ENCODE results near the gene CADPS2. TPM values are rescaled to one million over a fixed set of nuclear protein-coding genes. Genes with fewer than 3 reads are reported as not detected.

CADPS2 gene
- total and polyA plus RNA-seq, 7 donors, result 1.5 to 3.6 (median 2.1) TPM

GRCh38 chr7:122543891-122544290 is 342.4 kb downstream of the CADPS2 start:
- no peak for TF ChIP-seq CTCF (IDR thresholded peaks at IDR 0.05)
- no peaks in the 10 kb centered on the region for H3K27me3 ChIP-seq (ENCODE audit: insufficient read depth in 3 of 3, low read length in 2 of 3)
- 87 to 96% (median 89%) methylated on average over 2 of the region's 2 CpGs for WGBS, 3 donors
- DNase-seq (no peak), ATAC-seq (no peak)
- H3K4me3 ChIP-seq, result no peak overlapping the region
- H3K9me3 ChIP-seq, result no peaks in the 10 kb centered on the region
- no peaks in the 10 kb centered on the region for H3K4me1 ChIP-seq
- intact Hi-C loops (cut with DNase I), result no loop called here
- H3K36me3 ChIP-seq (ENCODE audit: insufficient read depth in 1 of 2, low read depth in 1 of 2), result no peaks in the 10 kb centered on the region
- H3K27ac ChIP-seq, result no peak overlapping the region

- Histone ChIP-seq H3K9me3 (no peaks in the 10 kb centered on the region), H3K27me3 (ENCODE audit: insufficient read depth in 3 of 3, low read length in 2 of 3) (no peaks in the 10 kb centered on the region), H3K4me1 (no peaks in the 10 kb centered on the region), H3K27ac (no peak overlapping the region), H3K36me3 (ENCODE audit: insufficient read depth in 1 of 2, low read depth in 1 of 2) (no peaks in the 10 kb centered on the region), H3K4me3 (no peak overlapping the region)
- ATAC-seq (no peak), DNase-seq (no peak)
- intact Hi-C loops (cut with DNase I), result no loop called here
- TF ChIP-seq CTCF (IDR thresholded peaks at IDR 0.05), result no peak
Measured at GRCh38 chr7:122543166-122543565, 343.1 kb downstream of the CADPS2 start.

GRCh38 chr7:122535086-122535485 is 351.2 kb downstream of the CADPS2 start:
- ATAC-seq, result no peak
- H3K4me3 ChIP-seq, result no peak overlapping the region
- TF ChIP-seq CTCF (IDR thresholded peaks at IDR 0.05), result no peak
- H3K27me3 ChIP-seq (ENCODE audit: insufficient read depth in 3 of 3, low read length in 2 of 3), result no peaks in the 10 kb centered on the region
- no peak overlapping the region for H3K27ac ChIP-seq
- no peaks in the 10 kb centered on the region for H3K36me3 ChIP-seq (ENCODE audit: insufficient read depth in 1 of 2, low read depth in 1 of 2)
- H3K4me1 ChIP-seq, result no peaks in the 10 kb centered on the region
- DNase-seq, result no peak
- WGBS, 3 donors, result 44 to 69% (median 64%) methylated on average over 1 of the region's 1 CpG
- no peaks in the 10 kb centered on the region for H3K9me3 ChIP-seq
- intact Hi-C loops (cut with DNase I), result no loop called here

- WGBS, 3 donors, result 25 to 32% (median 26%) methylated on average over 9 of the region's 9 CpGs
- DNase-seq (no peak), ATAC-seq (no peak)
- Histone ChIP-seq H3K9me3 (no peaks in the 10 kb centered on the region), H3K4me3 (no peak overlapping the region), H3K27ac (no peak overlapping the region), H3K27me3 (ENCODE audit: insufficient read depth in 3 of 3, low read length in 2 of 3) (no peaks in the 10 kb centered on the region), H3K4me1 (no peaks in the 10 kb centered on the region), H3K36me3 (ENCODE audit: insufficient read depth in 1 of 2, low read depth in 1 of 2) (no peaks in the 10 kb centered on the region)
- intact Hi-C loops (cut with DNase I), result loop anchor here in 1 of 2 donors (2.0 kb wide), 1 partner anchor 314 kb away; no protein-coding TSS in a partner anchor
- no peak for TF ChIP-seq CTCF (IDR thresholded peaks at IDR 0.05)
Measured at GRCh38 chr7:122532406-122533269, 353.6 kb downstream of the CADPS2 start.

Data from psoas muscle (tissue), 8 donors.